HL-60 (cell line): ENCODE results near the gene TSTD2.

Experiments used
- DNase-seq, 2 experiments: peaks; one replicate each; pipeline ENCODE4 v3.0.0-alpha.2; 2010 to 2020; ENCODE audit warnings: low read depth in 1 of 2, low spot score in 1 of 2
- H3K27ac ChIP-seq: fragments of 250-450 bp; sonication (Bioruptor Pico); replicated peaks from 2 replicates; pipeline ENCODE4 v1.5.1; 2020; ENCODE audit warnings: mild to moderate bottlenecking, moderate library complexity
- H3K27me3 ChIP-seq: fragments of 250-450 bp; sonication (Bioruptor Pico); 2 replicates; pipeline ENCODE4 v1.5.1; 2021; ENCODE audit warnings: mild to moderate bottlenecking, moderate library complexity; ENCODE audit not compliant: insufficient read depth, poor library complexity, severe bottlenecking
- H3K4me3 ChIP-seq: replicated peaks from 2 replicates; pipeline ENCODE4 v1.5.1; 2011; ENCODE audit warnings: mild to moderate bottlenecking, control low read depth, low read length; ENCODE audit not compliant: insufficient read depth
- GABPA ChIP-seq: IDR thresholded peaks from 2 replicates; pipeline ENCODE4 v1.6.1; 2012; ENCODE audit warnings: low read depth
- POLR2AphosphoS5 ChIP-seq: IDR thresholded peaks from 2 replicates; pipeline ENCODE4 v1.6.1; 2012; ENCODE audit warnings: low read depth
- SPI1 ChIP-seq: IDR thresholded peaks from 2 replicates; pipeline ENCODE4 v1.6.1; 2012; ENCODE audit warnings: low read depth, mild to moderate bottlenecking, borderline replicate concordance
- TF ChIP-seq, protein P1 (sequence below): IDR thresholded peaks from 2 replicates; pipeline ENCODE4 v1.6.1; 2012; ENCODE audit warnings: low read depth; ENCODE audit not compliant: insufficient replicate concordance
- TF ChIP-seq, protein P2 (sequence below): IDR thresholded peaks from one replicate; pipeline ENCODE4 v1.5.1; 2011; ENCODE audit warnings: low read length, control low read depth, inconsistent platforms; ENCODE audit not compliant: insufficient read depth

Gene TSTD2

DNA sequence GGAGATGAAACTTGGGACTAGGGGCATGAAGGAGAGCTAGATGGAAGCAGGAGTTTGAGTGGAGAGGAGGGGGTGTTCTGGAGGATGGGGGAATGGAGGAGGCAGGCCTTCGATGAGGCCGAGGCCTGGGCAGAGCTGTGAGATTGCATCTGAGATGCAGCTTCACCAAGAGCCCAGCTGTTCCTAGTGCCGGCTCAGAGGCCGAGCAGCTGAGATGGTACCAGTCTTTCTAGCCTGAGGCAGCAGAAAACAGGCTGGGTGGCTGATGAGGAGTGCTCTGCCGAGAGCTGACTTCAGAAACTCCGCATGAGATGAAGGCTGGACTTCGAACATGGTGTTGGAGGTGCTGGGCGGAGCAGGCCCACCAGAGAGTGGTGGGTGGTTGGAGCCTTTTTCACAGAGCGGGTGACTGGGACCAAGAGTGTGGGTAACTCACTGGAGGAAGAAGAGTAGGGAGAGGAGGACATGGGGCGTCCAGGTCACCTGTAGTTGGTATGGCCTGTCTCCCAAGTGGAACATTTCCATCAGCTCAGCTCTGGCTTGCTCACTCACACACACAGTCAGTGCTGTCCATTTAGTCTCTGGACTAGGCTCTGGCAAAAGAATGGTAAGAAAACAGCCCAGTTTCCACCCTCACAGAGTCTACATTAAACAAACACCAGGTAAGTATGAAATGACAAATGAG is 77.0 kb downstream of the TSTD2 start:
- TF ChIP-seq, protein P1, sequence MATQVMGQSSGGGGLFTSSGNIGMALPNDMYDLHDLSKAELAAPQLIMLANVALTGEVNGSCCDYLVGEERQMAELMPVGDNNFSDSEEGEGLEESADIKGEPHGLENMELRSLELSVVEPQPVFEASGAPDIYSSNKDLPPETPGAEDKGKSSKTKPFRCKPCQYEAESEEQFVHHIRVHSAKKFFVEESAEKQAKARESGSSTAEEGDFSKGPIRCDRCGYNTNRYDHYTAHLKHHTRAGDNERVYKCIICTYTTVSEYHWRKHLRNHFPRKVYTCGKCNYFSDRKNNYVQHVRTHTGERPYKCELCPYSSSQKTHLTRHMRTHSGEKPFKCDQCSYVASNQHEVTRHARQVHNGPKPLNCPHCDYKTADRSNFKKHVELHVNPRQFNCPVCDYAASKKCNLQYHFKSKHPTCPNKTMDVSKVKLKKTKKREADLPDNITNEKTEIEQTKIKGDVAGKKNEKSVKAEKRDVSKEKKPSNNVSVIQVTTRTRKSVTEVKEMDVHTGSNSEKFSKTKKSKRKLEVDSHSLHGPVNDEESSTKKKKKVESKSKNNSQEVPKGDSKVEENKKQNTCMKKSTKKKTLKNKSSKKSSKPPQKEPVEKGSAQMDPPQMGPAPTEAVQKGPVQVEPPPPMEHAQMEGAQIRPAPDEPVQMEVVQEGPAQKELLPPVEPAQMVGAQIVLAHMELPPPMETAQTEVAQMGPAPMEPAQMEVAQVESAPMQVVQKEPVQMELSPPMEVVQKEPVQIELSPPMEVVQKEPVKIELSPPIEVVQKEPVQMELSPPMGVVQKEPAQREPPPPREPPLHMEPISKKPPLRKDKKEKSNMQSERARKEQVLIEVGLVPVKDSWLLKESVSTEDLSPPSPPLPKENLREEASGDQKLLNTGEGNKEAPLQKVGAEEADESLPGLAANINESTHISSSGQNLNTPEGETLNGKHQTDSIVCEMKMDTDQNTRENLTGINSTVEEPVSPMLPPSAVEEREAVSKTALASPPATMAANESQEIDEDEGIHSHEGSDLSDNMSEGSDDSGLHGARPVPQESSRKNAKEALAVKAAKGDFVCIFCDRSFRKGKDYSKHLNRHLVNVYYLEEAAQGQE, result no peak
- TF ChIP-seq POLR2AphosphoS5 (no peak), GABPA (no peak), SPI1 (no peak)
- TF ChIP-seq, protein P2, sequence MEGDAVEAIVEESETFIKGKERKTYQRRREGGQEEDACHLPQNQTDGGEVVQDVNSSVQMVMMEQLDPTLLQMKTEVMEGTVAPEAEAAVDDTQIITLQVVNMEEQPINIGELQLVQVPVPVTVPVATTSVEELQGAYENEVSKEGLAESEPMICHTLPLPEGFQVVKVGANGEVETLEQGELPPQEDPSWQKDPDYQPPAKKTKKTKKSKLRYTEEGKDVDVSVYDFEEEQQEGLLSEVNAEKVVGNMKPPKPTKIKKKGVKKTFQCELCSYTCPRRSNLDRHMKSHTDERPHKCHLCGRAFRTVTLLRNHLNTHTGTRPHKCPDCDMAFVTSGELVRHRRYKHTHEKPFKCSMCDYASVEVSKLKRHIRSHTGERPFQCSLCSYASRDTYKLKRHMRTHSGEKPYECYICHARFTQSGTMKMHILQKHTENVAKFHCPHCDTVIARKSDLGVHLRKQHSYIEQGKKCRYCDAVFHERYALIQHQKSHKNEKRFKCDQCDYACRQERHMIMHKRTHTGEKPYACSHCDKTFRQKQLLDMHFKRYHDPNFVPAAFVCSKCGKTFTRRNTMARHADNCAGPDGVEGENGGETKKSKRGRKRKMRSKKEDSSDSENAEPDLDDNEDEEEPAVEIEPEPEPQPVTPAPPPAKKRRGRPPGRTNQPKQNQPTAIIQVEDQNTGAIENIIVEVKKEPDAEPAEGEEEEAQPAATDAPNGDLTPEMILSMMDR, result no peak
- DNase-seq, result no peak
- Histone ChIP-seq H3K4me3 (no peak overlapping the region), H3K27ac (no peak overlapping the region), H3K27me3 (no peaks in the 10 kb centered on the region)

DNA sequence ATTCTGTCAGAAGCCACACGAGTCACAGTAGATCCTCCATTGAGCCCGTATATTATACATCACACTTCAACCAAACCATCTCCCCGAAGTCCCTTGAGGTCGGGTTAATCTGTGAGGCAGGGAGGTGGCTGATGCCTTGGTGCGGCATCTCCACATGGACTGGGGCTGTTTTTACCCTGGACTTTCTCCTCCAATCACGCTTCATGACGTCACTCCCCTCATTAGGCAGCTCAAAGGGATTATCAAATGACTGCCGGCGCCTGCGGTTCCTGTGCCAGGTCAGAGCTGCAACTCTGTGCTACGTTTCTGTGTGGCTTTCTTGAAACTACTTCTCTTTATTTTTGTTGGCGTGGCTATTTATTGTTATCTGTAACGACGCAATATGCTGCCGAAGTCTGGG is 78.0 kb downstream of the TSTD2 start:
- TF ChIP-seq POLR2AphosphoS5 (no peak), SPI1 (no peak)
- H3K27ac ChIP-seq, result no peak overlapping the region
- no peak for DNase-seq

DNA sequence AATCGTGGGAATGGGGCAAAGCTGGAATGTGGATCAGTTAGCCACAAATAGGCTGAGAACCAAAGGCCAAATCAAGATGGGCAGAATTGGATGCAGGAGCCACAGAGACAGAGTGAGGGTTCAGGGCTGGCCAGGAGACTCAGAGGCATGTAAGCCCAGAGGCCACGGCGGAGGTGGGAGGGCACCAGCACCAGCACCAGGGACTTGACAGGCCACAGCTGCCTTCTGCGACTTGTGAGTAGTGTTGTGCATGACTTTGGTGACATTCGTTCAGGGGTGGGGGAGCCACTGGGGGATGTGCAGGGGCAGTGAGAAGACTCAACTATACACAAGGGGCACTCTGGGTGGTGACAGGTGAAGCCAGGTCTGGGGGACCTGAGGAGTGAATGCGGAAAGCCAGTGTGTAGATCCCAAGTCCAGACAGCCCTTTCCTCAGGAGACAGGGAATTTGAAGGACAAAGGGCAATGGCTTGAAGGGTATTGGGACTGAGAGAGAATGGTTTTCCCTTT is 78.5 kb downstream of the TSTD2 start:
- TF ChIP-seq, protein P2, result no peak
- TF ChIP-seq, protein P1, result no peak
- TF ChIP-seq SPI1, result no peak
- TF ChIP-seq GABPA, result no peak
- TF ChIP-seq POLR2AphosphoS5, result no peak
- H3K4me3 ChIP-seq, result no peak overlapping the region

More for the DNA sequence above, 78.0 kb downstream of the TSTD2 start:
- Histone ChIP-seq H3K27me3 (no peaks in the 10 kb centered on the region), H3K4me3 (no peak overlapping the region)

DNA sequence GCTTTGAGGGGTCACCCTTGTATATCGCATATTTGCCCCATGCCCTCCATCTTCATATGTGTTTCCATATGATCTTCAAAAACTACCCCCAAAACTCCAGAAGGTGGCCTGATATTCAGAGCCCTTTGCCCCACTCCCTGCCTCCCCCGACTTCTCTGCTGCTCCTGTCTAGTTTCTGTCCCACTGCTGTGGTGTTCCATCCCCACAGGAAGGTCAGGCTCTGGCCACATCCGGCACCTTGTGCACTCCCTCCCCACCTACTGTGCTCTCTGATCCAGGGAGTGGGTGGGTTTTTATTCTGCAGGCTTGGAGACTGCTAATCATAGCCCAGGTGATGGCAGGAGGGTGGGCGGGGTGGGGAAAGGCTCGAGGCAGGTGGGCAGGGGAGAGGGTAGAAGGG is 79.3 kb downstream of the TSTD2 start:
- Histone ChIP-seq H3K27me3 (no peaks in the 10 kb centered on the region), H3K27ac (no peak overlapping the region), H3K4me3 (no peak overlapping the region)
- no peak for DNase-seq
- TF ChIP-seq POLR2AphosphoS5 (no peak), GABPA (no peak), SPI1 (no peak)
- TF ChIP-seq, protein P1, result no peak
- TF ChIP-seq, protein P2, result no peak

More for the DNA sequence above, 78.5 kb downstream of the TSTD2 start:
- H3K27me3 ChIP-seq, result no peaks in the 10 kb centered on the region
- DNase-seq, result no peak
- H3K27ac ChIP-seq, result no peak overlapping the region
